H9 (cell line): ENCODE data around the gene PRRC2B. TPM values are rescaled to one million over a fixed set of nuclear protein-coding genes. Genes with fewer than 3 reads are reported as not detected.

ENCODE experiments used
- DNase-seq: peaks from one replicate; pipeline ENCODE4 v3.0.0-alpha.2; 2017
- H2AFZ ChIP-seq: one replicate; pipeline ENCODE4 v1.6.1; 2013; ENCODE audit warnings: mild to moderate bottlenecking, low read length, control low read depth, moderate library complexity
- H2AK5ac ChIP-seq: 2 replicates; pipeline ENCODE4 v1.6.1; 2013; ENCODE audit warnings: low read length, control low read depth, mixed read lengths; ENCODE audit not compliant: insufficient read length
- H2BK120ac ChIP-seq: one replicate; pipeline ENCODE4 v1.6.1; 2013; ENCODE audit warnings: low read depth, mild to moderate bottlenecking, low read length, control low read depth, inconsistent platforms; ENCODE audit not compliant: poor library complexity, severe bottlenecking
- H2BK12ac ChIP-seq: 2 replicates; pipeline ENCODE4 v1.6.1; 2013; ENCODE audit warnings: low read length, control low read depth, mixed read lengths, low read depth; ENCODE audit not compliant: insufficient read length
- H2BK15ac ChIP-seq: 2 replicates; pipeline ENCODE4 v1.6.1; 2013; ENCODE audit warnings: low read depth, low read length, control low read depth
- H2BK20ac ChIP-seq: one replicate; pipeline ENCODE4 v1.6.1; 2013; ENCODE audit warnings: low read depth, mild to moderate bottlenecking, low read length, control low read depth, inconsistent platforms; ENCODE audit not compliant: poor library complexity, severe bottlenecking
- H2BK5ac ChIP-seq: 2 replicates; pipeline ENCODE4 v1.6.1; 2013; ENCODE audit warnings: low read length, control low read depth, mixed read lengths; ENCODE audit not compliant: insufficient read length
- H3K14ac ChIP-seq: 2 replicates; pipeline ENCODE4 v1.6.1; 2013; ENCODE audit warnings: low read length, control low read depth; ENCODE audit not compliant: insufficient read depth
- H3K18ac ChIP-seq: 2 replicates; pipeline ENCODE4 v1.6.1; 2013; ENCODE audit warnings: low read depth, mild to moderate bottlenecking, mixed read lengths, low read length, control low read depth; ENCODE audit not compliant: insufficient read length
- H3K23ac ChIP-seq: 2 replicates; pipeline ENCODE4 v1.6.1; 2013; ENCODE audit warnings: low read length, control low read depth, mixed read lengths, low read depth; ENCODE audit not compliant: insufficient read length
- H3K23me2 ChIP-seq: 2 replicates; pipeline ENCODE4 v1.6.1; 2013; ENCODE audit warnings: low read depth, mild to moderate bottlenecking, mixed read lengths, low read length, control low read depth; ENCODE audit not compliant: insufficient read length, poor library complexity, severe bottlenecking
- H3K27ac ChIP-seq: 2 replicates; pipeline ENCODE4 v1.5.1; 2013; ENCODE audit warnings: low read length, control low read depth, mixed read lengths, low read depth; ENCODE audit not compliant: insufficient read length
- H3K27me3 ChIP-seq: 2 replicates; pipeline ENCODE4 v1.6.1; 2013; ENCODE audit warnings: low read length, control low read depth, inconsistent platforms; ENCODE audit not compliant: insufficient read depth
- H3K4ac ChIP-seq: 2 replicates; pipeline ENCODE4 v1.6.1; 2013; ENCODE audit warnings: low read depth, mild to moderate bottlenecking, control low read depth, inconsistent platforms, low read length, moderate library complexity
- H3K4me1 ChIP-seq: 2 replicates; pipeline ENCODE4 v1.6.1; 2013; ENCODE audit warnings: low read length, control low read depth, inconsistent platforms; ENCODE audit not compliant: insufficient read depth
- H3K4me2 ChIP-seq: 2 replicates; pipeline ENCODE4 v1.6.1; 2013; ENCODE audit warnings: low read length, control low read depth, mixed read lengths; ENCODE audit not compliant: insufficient read length, insufficient read depth
- H3K56ac ChIP-seq: 2 replicates; pipeline ENCODE4 v1.6.1; 2013; ENCODE audit warnings: low read depth, mild to moderate bottlenecking, mixed read lengths, low read length, control low read depth; ENCODE audit not compliant: insufficient read length
- H3K79me1 ChIP-seq: 2 replicates; pipeline ENCODE4 v1.6.1; 2013; ENCODE audit warnings: low read depth, mild to moderate bottlenecking, moderate library complexity, low read length, control low read depth, inconsistent platforms; ENCODE audit not compliant: insufficient read depth, poor library complexity, severe bottlenecking
- H3K79me2 ChIP-seq: 2 replicates; pipeline ENCODE4 v1.6.1; 2013; ENCODE audit warnings: low read length, control low read depth, inconsistent platforms; ENCODE audit not compliant: insufficient read depth
- H3K9ac ChIP-seq: 2 replicates; pipeline ENCODE4 v1.6.1; 2013; ENCODE audit warnings: low read length, control low read depth, mixed read lengths; ENCODE audit not compliant: insufficient read length; ENCODE audit errors: extremely low read depth
- H3K9me3 ChIP-seq: one replicate; pipeline ENCODE4 v1.6.1; 2013; ENCODE audit warnings: low read depth, low read length, inconsistent platforms; ENCODE audit not compliant: control insufficient read depth
- H3T11ph ChIP-seq: one replicate; pipeline ENCODE4 v1.6.1; 2013; ENCODE audit warnings: mild to moderate bottlenecking, low read length, control low read depth, inconsistent platforms
- H4K20me1 ChIP-seq: one replicate; pipeline ENCODE4 v1.6.1; 2013; ENCODE audit not compliant: control insufficient read depth, insufficient read length, insufficient read depth
- H4K5ac ChIP-seq: 2 replicates; pipeline ENCODE4 v1.6.1; 2013; ENCODE audit warnings: low read depth, mild to moderate bottlenecking, mixed read lengths, low read length, control low read depth; ENCODE audit not compliant: insufficient read length
- H4K8ac ChIP-seq: replicated peaks from 2 replicates; pipeline ENCODE4 v1.6.1; 2013; ENCODE audit warnings: low read length, control low read depth, mixed read lengths, low read depth; ENCODE audit not compliant: insufficient read length
- H4K91ac ChIP-seq: 2 replicates; pipeline ENCODE4 v1.6.1; 2013; ENCODE audit warnings: low read depth, mild to moderate bottlenecking, moderate library complexity, mixed read lengths, low read length, control low read depth; ENCODE audit not compliant: insufficient read length
- H3K27ac Mint-ChIP-seq, 3 experiments: 2 replicates in 2 of 3; 3 replicates in 1 of 3; pipeline ENCODE4 v1.8.0; 2020 to 2021; ENCODE audit warnings: mixed read lengths in 3 of 3, mild to moderate bottlenecking in 1 of 3, moderate library complexity in 1 of 3
- H3K27me3 Mint-ChIP-seq: 2 replicates; pipeline ENCODE4 v1.8.0; 2021; ENCODE audit warnings: low read depth, mild to moderate bottlenecking, moderate library complexity, mixed read lengths
- H3K36me3 Mint-ChIP-seq, 3 experiments: 2 replicates in 2 of 3; 3 replicates in 1 of 3; pipeline ENCODE4 v1.8.0; 2020 to 2021; ENCODE audit warnings: low read depth in 3 of 3, mixed read lengths in 3 of 3; ENCODE audit not compliant: insufficient read depth in 1 of 3
- H3K4me1 Mint-ChIP-seq, 2 experiments: 2 replicates each; pipeline ENCODE4 v1.8.0; 2020; ENCODE audit warnings: mixed read lengths in 2 of 2
- H3K4me3 Mint-ChIP-seq, 2 experiments: 2 replicates in 1 of 2; 3 replicates in 1 of 2; pipeline ENCODE4 v1.8.0; 2020 to 2021; ENCODE audit warnings: mild to moderate bottlenecking in 2 of 2, mixed read lengths in 2 of 2, moderate library complexity in 1 of 2
- H3K9me3 Mint-ChIP-seq, 2 experiments: 2 replicates in 1 of 2; 3 replicates in 1 of 2; pipeline ENCODE4 v1.8.0; 2020; ENCODE audit warnings: mild to moderate bottlenecking in 2 of 2, mixed read lengths in 2 of 2, moderate library complexity in 1 of 2
- WGBS: extraction: QIAGEN DNeasy Blood & Tissue Kit; methylation state at CpG from one replicate; pipeline ENCODE4 v1.1.7; 2013; ENCODE audit warnings: missing lambda C conversion rate, low lambda C conversion rate, mixed read lengths; ENCODE audit not compliant: insufficient read length; ENCODE audit errors: extremely low coverage; 5-methylcytosine and 5-hydroxymethylcytosine counted together
- total RNA-seq: library from RNA; stranded (reverse); gene quantifications from 2 replicates; pipeline ENCODE4 v1.2.1, GENCODE V29; 2021
- TF ChIP-seq, protein P1 (sequence below): fragments of 200-600 bp; sonication (generic); conservative IDR thresholded peaks from 3 replicates; pipeline ENCODE4 v1.8.0; 2021; ENCODE audit warnings: antibody characterized with exemption, mild to moderate bottlenecking

Gene PRRC2B
- total RNA-seq, 1 experiment from 2014 or later = 251 TPM

GRCh38 chr9:131417264-131418142, 23.6 kb downstream of the PRRC2B start:
- Mint-ChIP-seq H3K27me3 (no peaks in the 10 kb centered on the region), H3K9me3 (peaks cover 9% of the 10 kb centered on the region in 2 experiments), H3K4me1 (peaks cover 72 to 76% of the 10 kb centered on the region in 2 experiments), H3K4me3 (no peak overlapping the region; a peak in 1 of 5 replicates), H3K36me3 (peaks cover 16 to 53% (median 52%) of the 10 kb centered on the region in 3 experiments), H3K27ac (peak overlapping the region; percentile 53 to 91 (median 72))
- H3K56ac ChIP-seq = no peak overlapping the region
- no CpG with 5 or more reads among the region's 13 CpGs for WGBS
- no peaks in the 10 kb centered on the region for H3K27me3 ChIP-seq
- DNase-seq = no peak
- H2AFZ ChIP-seq = no peak overlapping the region
- H2AK5ac ChIP-seq = no peak overlapping the region
- H3K79me1 ChIP-seq = no peaks in the 10 kb centered on the region
- H3K27ac ChIP-seq = no peak overlapping the region
- no peaks in the 10 kb centered on the region for H3K9me3 ChIP-seq
- TF ChIP-seq, protein P1, sequence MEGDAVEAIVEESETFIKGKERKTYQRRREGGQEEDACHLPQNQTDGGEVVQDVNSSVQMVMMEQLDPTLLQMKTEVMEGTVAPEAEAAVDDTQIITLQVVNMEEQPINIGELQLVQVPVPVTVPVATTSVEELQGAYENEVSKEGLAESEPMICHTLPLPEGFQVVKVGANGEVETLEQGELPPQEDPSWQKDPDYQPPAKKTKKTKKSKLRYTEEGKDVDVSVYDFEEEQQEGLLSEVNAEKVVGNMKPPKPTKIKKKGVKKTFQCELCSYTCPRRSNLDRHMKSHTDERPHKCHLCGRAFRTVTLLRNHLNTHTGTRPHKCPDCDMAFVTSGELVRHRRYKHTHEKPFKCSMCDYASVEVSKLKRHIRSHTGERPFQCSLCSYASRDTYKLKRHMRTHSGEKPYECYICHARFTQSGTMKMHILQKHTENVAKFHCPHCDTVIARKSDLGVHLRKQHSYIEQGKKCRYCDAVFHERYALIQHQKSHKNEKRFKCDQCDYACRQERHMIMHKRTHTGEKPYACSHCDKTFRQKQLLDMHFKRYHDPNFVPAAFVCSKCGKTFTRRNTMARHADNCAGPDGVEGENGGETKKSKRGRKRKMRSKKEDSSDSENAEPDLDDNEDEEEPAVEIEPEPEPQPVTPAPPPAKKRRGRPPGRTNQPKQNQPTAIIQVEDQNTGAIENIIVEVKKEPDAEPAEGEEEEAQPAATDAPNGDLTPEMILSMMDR = no peak
- no peak overlapping the region for H2BK12ac ChIP-seq
- peaks cover 85% of the 10 kb centered on the region for H3K79me2 ChIP-seq
- no peak overlapping the region for H3K4me2 ChIP-seq
- H3K18ac ChIP-seq = no peak overlapping the region
- no peak overlapping the region for H4K91ac ChIP-seq
- no peak overlapping the region for H4K5ac ChIP-seq
- H3K4ac ChIP-seq = no peak overlapping the region
- no peak overlapping the region for H3K23ac ChIP-seq
- no peak overlapping the region for H2BK120ac ChIP-seq
- no peak overlapping the region for H2BK15ac ChIP-seq
- peak overlapping the region; percentile 42 for H3K9ac ChIP-seq
- H4K8ac ChIP-seq = no peak overlapping the region
- no peak overlapping the region for H3T11ph ChIP-seq
- no peaks in the 10 kb centered on the region for H3K23me2 ChIP-seq
- peaks cover 22% of the 10 kb centered on the region; the same call in 1 of the 2 replicates for H3K4me1 ChIP-seq
- peaks cover 2% of the 10 kb centered on the region for H4K20me1 ChIP-seq
- H3K14ac ChIP-seq = no peak overlapping the region
- no peak overlapping the region for H2BK20ac ChIP-seq
- H2BK5ac ChIP-seq = no peak overlapping the region
